Gastroesophageal sphincter (tissue), 4 donors: ENCODE results near the gene TSHZ2. TPM values are rescaled to one million over a fixed set of nuclear protein-coding genes. Genes with fewer than 3 reads are reported as not detected.

Source experiments
- ATAC-seq: fragments of 150-250 bp; one replicate; pipeline ENCODE4 v1.9.1; 2016; ENCODE audit warnings: mild to moderate bottlenecking, moderate library complexity
- H3K27ac ChIP-seq, 4 donors: fragments of 200-600 bp; sonication (generic) in 3 of 4; 1 replicate in 3 of 4; 2 replicates in 1 of 4; pipeline ENCODE4 v1.5.1; 2016 to 2019
- H3K27me3 ChIP-seq: fragments of 200-600 bp; sonication (generic); one replicate; pipeline ENCODE4 v1.5.1; 2019
- H3K36me3 ChIP-seq, 2 donors: fragments of 200-600 bp; sonication (generic); one replicate each; pipeline ENCODE4 v1.5.1; 2019; ENCODE audit warnings: control low read depth in 1 of 2
- H3K4me1 ChIP-seq, 3 donors: fragments of 200-600 bp; sonication (generic); 1 replicate in 2 of 3; 2 replicates in 1 of 3; pipeline ENCODE4 v1.5.1; 2016 to 2019; ENCODE audit warnings: control low read depth in 2 of 3
- H3K4me3 ChIP-seq, 2 donors: fragments of 200-600 bp; sonication (generic); one replicate each; pipeline ENCODE4 v1.5.1; 2019; ENCODE audit warnings: mild to moderate bottlenecking in 1 of 2, moderate library complexity in 1 of 2
- H3K9me3 ChIP-seq, 3 donors: fragments of 200-600 bp; sonication (generic); one replicate each; pipeline ENCODE4 v1.5.1; 2017 to 2019; ENCODE audit warnings: control low read depth in 2 of 3
- CTCF ChIP-seq, 4 experiments: fragments of 200-600 bp in 2 of 4; fragments of 450-650 bp in 2 of 4; sonication (generic) in 1 of 4; IDR thresholded peaks; one replicate each; pipeline ENCODE4 v1.5.1; 2017 to 2019; ENCODE audit warnings: antibody characterized with exemption in 4 of 4, mild to moderate bottlenecking in 2 of 4, moderate library complexity in 2 of 4
- EP300 ChIP-seq: sonication (generic); formaldehyde crosslinking; IDR thresholded peaks from one replicate; pipeline ENCODE4 v1.6.1; 2017; ENCODE audit warnings: antibody characterized with exemption, mild to moderate bottlenecking
- POLR2A ChIP-seq, 2 donors: fragments of 450-650 bp; IDR thresholded peaks; one replicate each; pipeline ENCODE4 v1.6.1; 2017; ENCODE audit warnings: antibody characterized with exemption in 2 of 2, mild to moderate bottlenecking in 2 of 2, moderate library complexity in 1 of 2
- POLR2AphosphoS5 ChIP-seq: sonication (generic); formaldehyde crosslinking; IDR thresholded peaks from one replicate; pipeline ENCODE4 v1.6.1; 2017; ENCODE audit warnings: antibody characterized with exemption
- WGBS, 2 donors: methylation state at CpG; one replicate each; pipeline ENCODE4 v1.1.5; 2018; ENCODE audit warnings: low coverage in 1 of 2; 5-methylcytosine and 5-hydroxymethylcytosine counted together
- total RNA-seq, 4 donors: library from RNA; depleted of rRNA; stranded (reverse); fragments of >200 nt; gene quantifications; one replicate each; pipeline ENCODE4 v1.1.0, GENCODE V29; 2016

Gene TSHZ2
- total RNA-seq, 4 donors from 2014 or later = 9.9 to 21.3 (median 12.2) TPM

DNA sequence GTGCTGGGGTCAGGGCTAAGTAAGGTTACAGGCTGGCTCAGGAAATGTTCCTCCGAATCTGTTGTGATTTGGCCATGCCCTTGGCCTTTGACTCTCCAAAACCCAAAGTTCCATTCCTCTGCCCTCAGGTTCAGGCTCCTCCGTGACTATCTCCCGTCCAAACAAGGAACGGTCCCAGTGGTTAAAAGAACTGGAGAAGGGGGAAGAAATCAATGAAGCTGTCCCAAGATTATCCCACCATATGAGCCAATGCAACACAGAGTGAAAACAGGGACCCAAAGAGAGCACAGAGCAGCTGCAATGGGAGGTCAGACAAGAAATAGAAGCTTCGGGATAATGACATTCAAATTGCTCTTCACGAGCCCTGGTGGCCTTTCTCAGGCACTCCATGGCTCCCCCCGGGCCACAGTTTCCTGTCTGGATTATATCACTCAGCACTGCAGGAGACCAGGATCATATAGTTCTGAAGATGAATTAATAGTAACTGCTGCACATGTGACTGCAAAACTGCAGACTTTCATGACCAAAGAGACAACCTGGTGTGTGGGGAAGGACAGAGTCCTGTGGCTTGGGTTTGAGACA, 410.2 kb downstream of the TSHZ2 start:
- no peak overlapping the region for H3K27ac ChIP-seq
- no peak overlapping the region for H3K4me3 ChIP-seq
- no peaks in the 10 kb centered on the region for H3K36me3 ChIP-seq
- H3K27me3 ChIP-seq = peaks cover 5% of the 10 kb centered on the region
- WGBS, 2 donors = 56 to 63% methylated on average over 2 to 3 of the region's 7 CpGs
- no peak for TF ChIP-seq POLR2A (IDR thresholded peaks at IDR 0.05)
- no peak for TF ChIP-seq CTCF (IDR thresholded peaks at IDR 0.05)
- TF ChIP-seq EP300 = no peak
- TF ChIP-seq POLR2AphosphoS5 = no peak
- no peak for ATAC-seq
- peaks cover 0 to 11% (median 0%) of the 10 kb centered on the region in 3 donors for H3K4me1 ChIP-seq
- H3K9me3 ChIP-seq = no peaks in the 10 kb centered on the region

DNA sequence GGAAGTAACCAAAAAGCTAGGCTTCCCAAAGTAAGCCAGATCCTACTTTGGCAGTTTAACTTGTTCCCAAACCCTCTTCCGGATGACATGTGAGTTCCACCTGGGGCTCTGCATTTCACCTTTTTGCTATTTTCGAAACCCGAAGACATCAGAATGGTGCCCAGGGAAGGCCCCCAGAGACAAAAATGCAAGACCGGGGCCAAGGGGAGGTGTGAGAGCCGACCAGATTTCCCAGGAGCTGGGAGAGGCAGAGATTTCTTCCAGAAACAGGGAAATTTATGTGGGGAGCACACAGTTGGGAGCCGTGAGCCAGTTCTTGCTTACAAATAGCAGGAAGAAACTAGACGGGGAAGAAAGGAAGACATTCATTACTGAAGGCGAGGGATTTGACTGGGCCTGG, 411.8 kb downstream of the TSHZ2 start:
- WGBS, 2 donors = 60 to 73% methylated on average over 6 to 7 of the region's 8 CpGs
- no peak for ATAC-seq
- peaks cover 0 to 11% (median 0%) of the 10 kb centered on the region in 3 donors for H3K4me1 ChIP-seq

DNA sequence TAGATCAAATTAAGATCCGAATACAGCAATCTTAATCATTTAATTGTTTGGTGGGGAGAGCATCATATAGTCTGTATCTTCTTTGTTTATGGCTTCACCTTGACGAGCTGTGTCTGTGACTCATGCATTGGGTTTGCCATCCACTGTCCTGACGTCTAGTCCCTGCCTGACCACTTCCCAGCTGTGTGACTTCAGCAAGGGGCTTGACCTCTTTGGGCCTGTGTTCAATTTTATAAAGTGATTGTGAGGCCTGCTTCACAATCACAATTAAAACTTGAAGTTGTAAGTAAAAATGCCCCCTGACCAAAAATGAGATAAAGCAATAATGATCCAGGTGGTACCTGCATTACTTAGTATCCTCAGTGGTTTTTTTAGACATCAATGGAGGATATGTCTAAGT, 412.2 kb downstream of the TSHZ2 start:
- no peak for TF ChIP-seq POLR2AphosphoS5
- Histone ChIP-seq H3K9me3 (no peaks in the 10 kb centered on the region), H3K27ac (peak overlapping the region in 3 of 4 donors; percentile 25 to 51 (median 42))

More for the DNA sequence above, 411.8 kb downstream of the TSHZ2 start:
- Histone ChIP-seq H3K27ac (peak overlapping the region in 3 of 4 donors; percentile 25 to 51 (median 42)), H3K36me3 (no peaks in the 10 kb centered on the region), H3K4me3 (no peak overlapping the region), H3K27me3 (peaks cover 5% of the 10 kb centered on the region), H3K9me3 (no peaks in the 10 kb centered on the region)
- no peak for TF ChIP-seq EP300
- TF ChIP-seq POLR2AphosphoS5 = no peak
- no peak for TF ChIP-seq CTCF (IDR thresholded peaks at IDR 0.05)
- TF ChIP-seq POLR2A (IDR thresholded peaks at IDR 0.05) = no peak

DNA sequence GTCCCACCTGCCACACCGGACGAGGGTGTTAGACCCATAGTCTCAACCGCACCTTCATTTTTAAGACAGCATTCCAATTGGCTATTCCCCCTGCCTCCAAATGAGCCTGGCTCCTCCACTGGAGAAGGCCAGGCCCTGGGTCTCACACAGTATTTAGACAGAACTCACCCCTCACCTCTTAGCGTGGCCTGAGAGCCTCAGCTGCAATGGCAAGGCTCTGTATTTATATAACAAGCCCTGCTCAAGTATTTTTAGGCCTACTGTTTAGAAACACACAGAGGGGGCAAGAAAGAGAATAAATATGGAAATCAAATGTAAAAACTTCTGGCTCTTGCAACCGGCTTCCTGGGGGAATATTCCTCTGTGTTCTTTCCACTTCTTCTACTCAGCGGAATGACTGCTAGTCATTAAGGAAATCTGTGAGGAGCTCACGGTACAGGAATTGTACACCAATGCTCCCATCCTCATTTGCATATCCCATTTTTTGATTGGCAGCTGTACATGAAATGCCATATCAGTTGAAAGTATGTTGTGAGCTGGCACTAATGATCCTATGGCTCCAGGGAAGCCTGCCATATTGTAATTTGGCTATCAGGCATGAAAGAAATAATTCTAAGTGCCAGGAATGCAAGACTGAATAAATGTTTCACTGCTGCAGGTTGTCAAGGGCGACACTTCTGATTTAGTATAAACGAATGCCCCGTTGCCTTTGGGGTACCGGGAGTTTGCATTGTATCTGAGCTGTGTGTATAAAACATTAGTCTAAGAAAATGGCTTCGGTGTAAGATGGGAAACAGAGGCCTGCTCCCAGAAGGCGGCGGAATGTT, 414.0 kb downstream of the TSHZ2 start:
- Histone ChIP-seq H3K27me3 (peaks cover 5% of the 10 kb centered on the region), H3K4me1 (peaks cover 0 to 11% (median 0%) of the 10 kb centered on the region in 3 donors), H3K27ac (no peak overlapping the region), H3K9me3 (no peaks in the 10 kb centered on the region), H3K4me3 (no peak overlapping the region), H3K36me3 (no peaks in the 10 kb centered on the region)
- no peak for ATAC-seq
- TF ChIP-seq EP300 (no peak), POLR2A (IDR thresholded peaks at IDR 0.05) (no peak), POLR2AphosphoS5 (no peak), CTCF (IDR thresholded peaks at IDR 0.05) (no peak)
- WGBS, 2 donors = 50 to 69% methylated on average over 8 to 12 of the region's 14 CpGs

More for the DNA sequence above, 412.2 kb downstream of the TSHZ2 start:
- ATAC-seq = no peak
- WGBS, 2 donors = 46 to 53% methylated on average over 3 of the region's 3 CpGs
- H3K27me3 ChIP-seq = peaks cover 5% of the 10 kb centered on the region
- peaks cover 0 to 11% (median 0%) of the 10 kb centered on the region in 3 donors for H3K4me1 ChIP-seq
- H3K36me3 ChIP-seq = no peaks in the 10 kb centered on the region
- H3K4me3 ChIP-seq = no peak overlapping the region

- H3K9me3 ChIP-seq = no peaks in the 10 kb centered on the region
- WGBS, 2 donors = 91 to 95% methylated on average over 3 to 7 of the region's 8 CpGs
- no peaks in the 10 kb centered on the region for H3K27me3 ChIP-seq
- peaks cover 0 to 11% (median 0%) of the 10 kb centered on the region in 3 donors for H3K4me1 ChIP-seq
- no peak for ATAC-seq
- H3K27ac ChIP-seq = no peak overlapping the region
- TF ChIP-seq CTCF (IDR thresholded peaks at IDR 0.05) = no peak
- no peak for TF ChIP-seq POLR2A (IDR thresholded peaks at IDR 0.05)
- TF ChIP-seq EP300 = no peak
- TF ChIP-seq POLR2AphosphoS5 = no peak
- no peaks in the 10 kb centered on the region for H3K36me3 ChIP-seq
- no peak overlapping the region for H3K4me3 ChIP-seq
Measured at GRCh38 chr20:53387983-53388675, 416.0 kb downstream of the TSHZ2 start.
